Breast epithelium (tissue), 3 donors: ENCODE measurements around the gene GFI1B.

Experiments
- POLR2A ChIP-seq: fragments of 450-650 bp; IDR thresholded peaks from one replicate; pipeline ENCODE4 v1.6.1; 2016; ENCODE audit warnings: antibody characterized with exemption, mild to moderate bottlenecking, moderate library complexity
- POLR2AphosphoS5 ChIP-seq, 3 donors: sonication (generic); formaldehyde crosslinking; IDR thresholded peaks; one replicate each; pipeline ENCODE4 v1.6.1; 2017; ENCODE audit warnings: antibody characterized with exemption in 3 of 3
- TF ChIP-seq, protein P1 (sequence below), 3 donors: fragments of 450-650 bp; IDR thresholded peaks; one replicate each; pipeline ENCODE4 v1.5.1; 2016 to 2017; ENCODE audit warnings: antibody characterized with exemption in 3 of 3, mild to moderate bottlenecking in 3 of 3, moderate library complexity in 3 of 3

DNA sequence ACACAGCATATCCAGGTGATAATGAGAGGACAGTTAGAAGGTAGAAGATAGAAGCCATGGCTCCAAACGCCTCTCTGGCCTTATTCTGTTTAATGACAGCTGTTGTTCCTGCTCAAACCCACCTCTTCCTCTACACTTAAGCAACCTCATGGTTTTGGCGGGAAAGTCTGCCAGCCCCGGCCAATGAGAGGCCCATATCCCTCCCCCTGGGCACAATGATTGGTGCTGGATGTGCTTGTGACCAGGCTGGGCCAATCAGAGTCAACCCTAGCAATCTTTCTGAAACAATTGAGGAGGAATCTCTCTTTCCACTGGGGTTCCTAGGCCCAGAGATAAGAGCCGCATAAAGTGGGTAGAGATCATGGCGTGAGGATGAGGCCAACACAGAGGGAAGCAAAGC is 4.8 kb upstream of the GFI1B start:
- TF ChIP-seq POLR2A (no peak), POLR2AphosphoS5 (IDR thresholded peaks at IDR 0.05) (no peak)
- TF ChIP-seq, protein P1, sequence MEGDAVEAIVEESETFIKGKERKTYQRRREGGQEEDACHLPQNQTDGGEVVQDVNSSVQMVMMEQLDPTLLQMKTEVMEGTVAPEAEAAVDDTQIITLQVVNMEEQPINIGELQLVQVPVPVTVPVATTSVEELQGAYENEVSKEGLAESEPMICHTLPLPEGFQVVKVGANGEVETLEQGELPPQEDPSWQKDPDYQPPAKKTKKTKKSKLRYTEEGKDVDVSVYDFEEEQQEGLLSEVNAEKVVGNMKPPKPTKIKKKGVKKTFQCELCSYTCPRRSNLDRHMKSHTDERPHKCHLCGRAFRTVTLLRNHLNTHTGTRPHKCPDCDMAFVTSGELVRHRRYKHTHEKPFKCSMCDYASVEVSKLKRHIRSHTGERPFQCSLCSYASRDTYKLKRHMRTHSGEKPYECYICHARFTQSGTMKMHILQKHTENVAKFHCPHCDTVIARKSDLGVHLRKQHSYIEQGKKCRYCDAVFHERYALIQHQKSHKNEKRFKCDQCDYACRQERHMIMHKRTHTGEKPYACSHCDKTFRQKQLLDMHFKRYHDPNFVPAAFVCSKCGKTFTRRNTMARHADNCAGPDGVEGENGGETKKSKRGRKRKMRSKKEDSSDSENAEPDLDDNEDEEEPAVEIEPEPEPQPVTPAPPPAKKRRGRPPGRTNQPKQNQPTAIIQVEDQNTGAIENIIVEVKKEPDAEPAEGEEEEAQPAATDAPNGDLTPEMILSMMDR (IDR thresholded peaks at IDR 0.05) = no peak
